Thyroid gland (tissue), 4 donors: ENCODE data around the gene CWC22. TPM values are rescaled to one million over a fixed set of nuclear protein-coding genes. Genes with fewer than 3 reads are reported as not detected.
A peak's percentile ranks its signal among the peaks of the same experiment; 100 is the strongest.
"Not testable (repeated sequence)": the region's sequence is repeated elsewhere in the genome, so short reads cannot be mapped to it uniquely, and the experiment has no call there.

Experiments
- DNase-seq, 2 donors: peaks; one replicate each; pipeline ENCODE4 v3.0.0-alpha.2; 2019
- H3K27ac ChIP-seq, 3 donors: fragments of 200-600 bp; sonication (generic); 1 replicate in 2 of 3; 2 replicates in 1 of 3; pipeline ENCODE4 v1.5.1; 2016 to 2019; ENCODE audit warnings: mild to moderate bottlenecking in 1 of 3, moderate library complexity in 1 of 3
- H3K27me3 ChIP-seq: fragments of 200-600 bp; sonication (generic); one replicate; pipeline ENCODE4 v1.5.1; 2019
- H3K36me3 ChIP-seq, 2 donors: fragments of 200-600 bp; sonication (generic); one replicate each; pipeline ENCODE4 v1.5.1; 2016 to 2019
- H3K4me1 ChIP-seq, 2 donors: fragments of 200-600 bp; sonication (generic); one replicate each; pipeline ENCODE4 v1.5.1; 2017 to 2019
- H3K4me3 ChIP-seq, 3 donors: fragments of 200-600 bp; sonication (generic); replicated peaks in 1 of 3; 1 replicate in 2 of 3; 2 replicates in 1 of 3; pipeline ENCODE4 v1.5.1; 2016; ENCODE audit warnings: mild to moderate bottlenecking in 1 of 3
- H3K9me3 ChIP-seq: fragments of 200-600 bp; sonication (generic); one replicate; pipeline ENCODE4 v1.5.1; 2017
- POLR2A ChIP-seq, 2 donors: fragments of 450-650 bp; IDR thresholded peaks; one replicate each; pipeline ENCODE4 v1.6.1; 2017; ENCODE audit warnings: antibody characterized with exemption in 2 of 2, mild to moderate bottlenecking in 2 of 2, moderate library complexity in 1 of 2
- WGBS, 2 donors: methylation state at CpG; one replicate each; pipeline ENCODE4 v1.1.5; 2017; 5-methylcytosine and 5-hydroxymethylcytosine counted together
- intact Hi-C: fragments of 100-400 bp; cut with DNase I; formaldehyde crosslinking; loops from one replicate; pipeline ENCODE4 v1.15.1; 2023
- total RNA-seq, 4 donors: library from RNA; depleted of rRNA; stranded (reverse); fragments of >200 nt; gene quantifications; one replicate each; pipeline ENCODE4 v1.2.3, GENCODE V29; 2016
- TF ChIP-seq, protein P1 (sequence below), 6 experiments: fragments of 200-600 bp in 3 of 6; fragments of 450-650 bp in 3 of 6; sonication (generic) in 3 of 6; IDR thresholded peaks; one replicate each; pipeline ENCODE4 v1.5.1; 2016 to 2019; ENCODE audit warnings: antibody characterized with exemption in 6 of 6, mild to moderate bottlenecking in 2 of 6, inconsistent platforms in 1 of 6, moderate library complexity in 1 of 6

Gene CWC22
- total RNA-seq, 4 donors from 2014 or later: 22.0 to 31.7 (median 26.8) TPM

DNA sequence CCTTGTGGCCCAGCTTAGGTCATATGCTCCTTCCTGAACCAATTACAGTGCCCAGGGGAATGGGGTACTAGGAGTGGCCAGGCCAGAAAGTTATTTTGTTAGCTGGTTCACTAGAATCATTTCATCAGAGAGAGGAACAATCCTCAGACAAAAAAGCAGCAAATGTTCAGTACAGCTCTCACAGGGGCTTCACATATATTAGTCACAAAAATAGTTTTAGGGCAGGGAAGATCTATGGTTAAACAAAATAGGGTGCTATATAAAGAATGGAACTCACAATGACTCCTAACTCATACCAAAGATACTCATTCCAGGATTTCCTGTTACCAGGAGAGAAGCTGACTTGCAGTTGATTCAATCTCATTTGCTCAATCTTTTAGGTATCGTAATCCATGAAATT lies 71.0 kb downstream of the CWC22 start:
- Histone ChIP-seq H3K9me3 (no peaks in the 10 kb centered on the region), H3K27me3 (no peaks in the 10 kb centered on the region), H3K36me3 (no peaks in the 10 kb centered on the region), H3K4me3 (no peak overlapping the region), H3K4me1 (no peaks in the 10 kb centered on the region), H3K27ac (no peak overlapping the region)
- WGBS, 2 donors: 90 to 98% methylated on average over 1 of the region's 1 CpG
- DNase-seq: no peak
- intact Hi-C loops: no loop called here
- TF ChIP-seq, protein P1, sequence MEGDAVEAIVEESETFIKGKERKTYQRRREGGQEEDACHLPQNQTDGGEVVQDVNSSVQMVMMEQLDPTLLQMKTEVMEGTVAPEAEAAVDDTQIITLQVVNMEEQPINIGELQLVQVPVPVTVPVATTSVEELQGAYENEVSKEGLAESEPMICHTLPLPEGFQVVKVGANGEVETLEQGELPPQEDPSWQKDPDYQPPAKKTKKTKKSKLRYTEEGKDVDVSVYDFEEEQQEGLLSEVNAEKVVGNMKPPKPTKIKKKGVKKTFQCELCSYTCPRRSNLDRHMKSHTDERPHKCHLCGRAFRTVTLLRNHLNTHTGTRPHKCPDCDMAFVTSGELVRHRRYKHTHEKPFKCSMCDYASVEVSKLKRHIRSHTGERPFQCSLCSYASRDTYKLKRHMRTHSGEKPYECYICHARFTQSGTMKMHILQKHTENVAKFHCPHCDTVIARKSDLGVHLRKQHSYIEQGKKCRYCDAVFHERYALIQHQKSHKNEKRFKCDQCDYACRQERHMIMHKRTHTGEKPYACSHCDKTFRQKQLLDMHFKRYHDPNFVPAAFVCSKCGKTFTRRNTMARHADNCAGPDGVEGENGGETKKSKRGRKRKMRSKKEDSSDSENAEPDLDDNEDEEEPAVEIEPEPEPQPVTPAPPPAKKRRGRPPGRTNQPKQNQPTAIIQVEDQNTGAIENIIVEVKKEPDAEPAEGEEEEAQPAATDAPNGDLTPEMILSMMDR (IDR thresholded peaks at IDR 0.05): no peak
- TF ChIP-seq POLR2A (IDR thresholded peaks at IDR 0.05): no peak

DNA sequence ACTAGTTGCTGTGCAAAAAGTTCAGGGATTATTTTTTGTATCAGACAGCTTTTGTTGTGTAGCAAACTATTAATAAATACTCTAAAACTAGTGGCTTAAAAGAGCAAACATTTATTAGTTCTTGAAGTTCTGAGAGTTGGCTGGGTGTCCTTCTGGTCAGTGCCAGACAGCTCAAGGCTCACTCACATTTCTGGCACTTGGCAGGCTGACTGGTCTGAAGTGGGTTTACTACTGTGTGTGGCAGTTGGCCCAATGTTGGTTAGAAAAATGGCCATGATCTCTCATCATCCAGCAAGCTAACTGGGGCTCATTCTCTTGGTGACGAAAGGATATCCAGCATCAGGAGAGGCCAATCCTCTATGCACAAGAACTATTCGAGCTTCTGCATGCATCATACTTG lies 74.3 kb downstream of the CWC22 start:
- TF ChIP-seq, protein P1 (IDR thresholded peaks at IDR 0.05): no peak
- TF ChIP-seq POLR2A (IDR thresholded peaks at IDR 0.05): no peak
- peak; percentile 73 to 83 for DNase-seq
- H3K36me3 ChIP-seq: no peaks in the 10 kb centered on the region
- H3K27me3 ChIP-seq: no peaks in the 10 kb centered on the region
- intact Hi-C loops: no loop called here
- no peak overlapping the region for H3K27ac ChIP-seq
- H3K4me3 ChIP-seq: no peak overlapping the region
- H3K4me1 ChIP-seq: no peaks in the 10 kb centered on the region
- H3K9me3 ChIP-seq: no peaks in the 10 kb centered on the region
- WGBS, 2 donors: 86 to 91% methylated on average over 2 of the region's 2 CpGs

DNA sequence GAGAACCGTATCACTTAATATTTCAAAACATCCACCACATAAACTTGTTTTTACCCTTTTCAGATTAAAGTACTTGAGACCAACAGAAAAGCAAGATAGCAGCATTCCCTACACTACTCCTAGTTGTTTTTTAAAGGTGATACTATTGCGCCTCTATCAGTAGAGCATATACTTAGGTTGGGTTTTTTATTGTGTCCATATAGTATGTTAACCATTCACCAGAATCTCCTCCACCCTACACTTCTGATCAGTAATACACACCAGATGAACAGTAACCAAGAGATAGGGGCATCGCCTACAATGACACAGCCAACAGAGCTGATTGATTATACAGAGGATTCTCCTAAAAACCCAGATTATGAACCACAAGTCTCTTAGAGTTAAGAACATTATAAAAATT lies 75.6 kb downstream of the CWC22 start:
- intact Hi-C loops: no loop called here
- H3K9me3 ChIP-seq: no peaks in the 10 kb centered on the region
- no peaks in the 10 kb centered on the region for H3K36me3 ChIP-seq
- no peak overlapping the region for H3K4me3 ChIP-seq
- 63 to 66% methylated on average over 3 of the region's 3 CpGs for WGBS, 2 donors
- TF ChIP-seq, protein P1 (IDR thresholded peaks at IDR 0.05): no peak
- TF ChIP-seq POLR2A (IDR thresholded peaks at IDR 0.05): no peak
- no peaks in the 10 kb centered on the region for H3K4me1 ChIP-seq
- no peaks in the 10 kb centered on the region for H3K27me3 ChIP-seq
- no peak overlapping the region for H3K27ac ChIP-seq
- no peak for DNase-seq

DNA sequence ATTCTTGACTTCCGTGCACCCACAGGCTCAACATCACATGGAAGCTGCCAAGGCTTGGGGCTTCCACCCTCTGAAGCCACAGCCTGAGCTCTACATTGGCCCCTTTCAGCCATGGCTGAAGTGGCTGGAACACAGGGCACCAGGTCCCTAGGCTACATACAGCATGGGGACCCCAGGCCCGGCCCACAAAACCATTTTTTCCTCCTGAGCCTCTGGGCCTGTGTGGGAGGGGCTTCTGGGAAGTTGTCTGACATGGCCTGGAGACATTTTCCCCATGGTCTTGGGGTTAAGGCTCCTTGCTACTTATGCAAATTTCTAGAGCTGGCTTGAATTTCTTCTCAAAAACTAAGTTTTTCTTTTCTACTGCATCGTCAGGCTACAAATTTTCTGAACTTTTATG lies 77.1 kb downstream of the CWC22 start:
- 99 to 100% methylated on average over 3 of the region's 3 CpGs for WGBS, 2 donors
- H3K27ac ChIP-seq, H3K9me3 ChIP-seq, H3K27me3 ChIP-seq, H3K36me3 ChIP-seq, intact Hi-C loops, H3K4me1 ChIP-seq, DNase-seq, H3K4me3 ChIP-seq: not testable (repeated sequence)

DNA sequence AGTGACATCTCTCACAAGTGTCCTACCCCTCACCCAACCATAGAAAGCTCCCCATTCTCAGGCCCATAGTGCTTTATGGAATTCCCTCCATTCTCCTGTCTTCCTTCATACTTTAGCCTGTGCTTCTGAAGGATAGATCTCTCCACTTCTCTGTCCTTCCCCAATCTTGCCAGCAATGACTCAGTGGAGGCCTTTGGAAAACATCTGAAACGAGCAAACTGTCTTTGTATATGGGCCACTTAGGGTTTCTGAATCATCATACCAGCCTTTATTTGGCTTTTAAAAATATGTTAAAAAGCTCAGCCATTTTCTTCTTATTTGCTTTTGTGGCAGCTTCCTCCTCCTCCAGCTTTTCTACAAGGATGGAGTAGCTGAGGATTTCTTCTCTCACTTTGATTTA lies 80.1 kb downstream of the CWC22 start:
- no peaks in the 10 kb centered on the region for H3K4me1 ChIP-seq
- 81 to 87% methylated on average over 1 of the region's 1 CpG for WGBS, 2 donors
- no peak overlapping the region for H3K4me3 ChIP-seq
- H3K27ac ChIP-seq: no peak overlapping the region
- no peak for DNase-seq
- TF ChIP-seq, protein P1 (IDR thresholded peaks at IDR 0.05): no peak
- TF ChIP-seq POLR2A (IDR thresholded peaks at IDR 0.05): no peak
- intact Hi-C loops: no loop called here
- no peaks in the 10 kb centered on the region for H3K36me3 ChIP-seq
- no peaks in the 10 kb centered on the region for H3K9me3 ChIP-seq
- H3K27me3 ChIP-seq: no peaks in the 10 kb centered on the region

DNA sequence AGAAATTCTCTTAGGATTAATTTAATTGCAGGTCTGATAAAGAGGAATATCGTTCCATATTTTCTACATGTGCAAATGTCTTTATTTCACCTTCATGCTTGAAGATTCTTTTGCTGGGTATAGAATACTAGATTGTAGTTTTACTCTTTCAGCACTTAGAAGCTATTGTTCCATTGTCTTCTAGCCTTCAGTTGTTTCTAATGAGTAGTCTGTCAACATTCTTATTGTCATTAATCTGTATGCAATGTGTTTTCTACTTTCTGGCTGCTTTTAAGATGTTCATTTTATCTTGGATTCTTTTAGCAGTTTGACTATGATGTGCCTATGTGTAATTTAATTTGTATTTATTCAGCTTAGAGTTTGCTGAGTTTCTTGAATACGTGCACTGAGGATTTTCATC lies 81.4 kb downstream of the CWC22 start:
- WGBS, 2 donors: 46 to 48% methylated on average over 2 of the region's 2 CpGs
- intact Hi-C loops: no loop called here
- no peaks in the 10 kb centered on the region for H3K27me3 ChIP-seq
- H3K4me3 ChIP-seq: no peak overlapping the region
- H3K36me3 ChIP-seq: no peaks in the 10 kb centered on the region
- TF ChIP-seq, protein P1 (IDR thresholded peaks at IDR 0.05): no peak
- no peak for TF ChIP-seq POLR2A (IDR thresholded peaks at IDR 0.05)
- no peak overlapping the region for H3K27ac ChIP-seq
- H3K9me3 ChIP-seq: no peaks in the 10 kb centered on the region
- no peak for DNase-seq
- H3K4me1 ChIP-seq: no peaks in the 10 kb centered on the region
